ENCODE data around the gene IL22RA1. TPM values are rescaled to one million over a fixed set of nuclear protein-coding genes. Genes with fewer than 3 reads are reported as not detected.

Gene IL22RA1
- total RNA-seq, 2 donors from 2014 or later: 0.15 to 0.24 TPM

DNA sequence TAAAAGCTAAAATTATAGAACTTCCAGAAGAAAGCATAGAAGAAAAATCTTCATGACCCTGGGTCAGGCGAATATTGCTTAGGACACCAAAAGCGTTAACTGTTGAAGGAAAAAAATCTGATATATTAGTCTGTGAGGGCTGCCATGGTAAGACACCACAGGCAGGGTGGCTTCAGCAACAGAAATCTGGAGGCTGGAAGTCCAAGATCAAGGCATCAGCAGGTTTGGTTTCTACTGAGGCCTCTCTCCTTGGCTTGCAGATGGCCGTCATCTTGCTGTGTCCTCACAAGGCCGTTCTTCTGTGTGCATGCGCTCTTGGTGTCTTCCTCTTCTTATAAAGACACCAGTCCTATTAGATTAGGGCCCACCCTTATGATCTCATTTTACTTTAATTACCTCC, 29.7 kb upstream of the IL22RA1 start:
- no peaks in the 10 kb centered on the region for H3K27me3 ChIP-seq
- H3K27ac ChIP-seq: no peak overlapping the region
- TF ChIP-seq, protein P1, sequence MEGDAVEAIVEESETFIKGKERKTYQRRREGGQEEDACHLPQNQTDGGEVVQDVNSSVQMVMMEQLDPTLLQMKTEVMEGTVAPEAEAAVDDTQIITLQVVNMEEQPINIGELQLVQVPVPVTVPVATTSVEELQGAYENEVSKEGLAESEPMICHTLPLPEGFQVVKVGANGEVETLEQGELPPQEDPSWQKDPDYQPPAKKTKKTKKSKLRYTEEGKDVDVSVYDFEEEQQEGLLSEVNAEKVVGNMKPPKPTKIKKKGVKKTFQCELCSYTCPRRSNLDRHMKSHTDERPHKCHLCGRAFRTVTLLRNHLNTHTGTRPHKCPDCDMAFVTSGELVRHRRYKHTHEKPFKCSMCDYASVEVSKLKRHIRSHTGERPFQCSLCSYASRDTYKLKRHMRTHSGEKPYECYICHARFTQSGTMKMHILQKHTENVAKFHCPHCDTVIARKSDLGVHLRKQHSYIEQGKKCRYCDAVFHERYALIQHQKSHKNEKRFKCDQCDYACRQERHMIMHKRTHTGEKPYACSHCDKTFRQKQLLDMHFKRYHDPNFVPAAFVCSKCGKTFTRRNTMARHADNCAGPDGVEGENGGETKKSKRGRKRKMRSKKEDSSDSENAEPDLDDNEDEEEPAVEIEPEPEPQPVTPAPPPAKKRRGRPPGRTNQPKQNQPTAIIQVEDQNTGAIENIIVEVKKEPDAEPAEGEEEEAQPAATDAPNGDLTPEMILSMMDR (IDR thresholded peaks at IDR 0.05): no peak
- H3K36me3 ChIP-seq: no peaks in the 10 kb centered on the region
- no peaks in the 10 kb centered on the region for H3K9me3 ChIP-seq
- no peak overlapping the region for H3K4me3 ChIP-seq
- no peaks in the 10 kb centered on the region for H3K4me1 ChIP-seq
- no peak for DNase-seq (ENCODE audit: low spot score)

DNA sequence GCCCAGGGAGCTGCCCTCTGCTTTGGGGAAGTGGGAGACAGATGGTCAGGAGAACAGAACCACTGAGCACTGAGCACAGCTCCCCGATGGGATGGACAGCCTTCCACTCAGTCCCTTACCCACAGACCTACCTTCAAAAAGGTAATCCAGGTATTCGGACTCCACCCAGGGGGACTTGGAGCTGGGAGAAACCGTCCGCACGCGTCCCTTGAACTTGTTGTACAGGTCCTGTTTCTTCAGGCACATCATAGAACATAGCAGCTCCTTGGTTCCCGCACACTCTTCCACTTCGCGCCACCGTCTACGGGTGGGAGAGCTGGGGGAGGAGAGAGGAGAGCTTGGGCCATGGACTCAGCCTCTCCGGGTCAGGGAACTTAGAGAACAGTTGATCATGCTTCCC, 26.3 kb upstream of the IL22RA1 start:
- no peak overlapping the region for H3K4me3 ChIP-seq
- H3K27ac ChIP-seq: no peak overlapping the region
- H3K9me3 ChIP-seq: no peaks in the 10 kb centered on the region
- no peaks in the 10 kb centered on the region for H3K27me3 ChIP-seq
- H3K4me1 ChIP-seq: no peaks in the 10 kb centered on the region
- TF ChIP-seq, protein P1 (IDR thresholded peaks at IDR 0.05): no peak
- no peak for DNase-seq (ENCODE audit: low spot score)
- no peaks in the 10 kb centered on the region for H3K36me3 ChIP-seq

DNA sequence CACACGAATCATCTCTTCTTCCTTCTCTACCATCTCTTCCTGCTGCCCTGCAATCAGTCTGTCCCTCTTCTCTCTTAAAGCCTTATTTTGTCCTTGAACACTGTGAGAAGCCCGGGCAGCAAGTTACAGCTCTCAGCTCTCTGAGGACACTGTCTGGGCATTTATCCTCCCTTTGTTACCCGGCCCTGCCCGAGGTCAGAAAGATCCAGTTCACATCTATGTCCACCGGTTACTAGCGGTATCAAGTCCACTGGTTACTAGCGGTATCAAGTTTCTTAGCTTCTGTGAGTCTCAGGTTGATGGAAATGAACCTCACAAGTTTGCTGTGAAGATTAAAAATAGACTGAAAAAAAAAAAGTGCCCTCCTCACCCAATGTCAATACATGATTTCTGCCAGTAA, 25.3 kb upstream of the IL22RA1 start:
- no peak for DNase-seq (ENCODE audit: low spot score)
- H3K4me1 ChIP-seq: no peaks in the 10 kb centered on the region
- no peaks in the 10 kb centered on the region for H3K36me3 ChIP-seq
- H3K27me3 ChIP-seq: no peaks in the 10 kb centered on the region
- no peaks in the 10 kb centered on the region for H3K9me3 ChIP-seq
- TF ChIP-seq, protein P1 (IDR thresholded peaks at IDR 0.05): no peak
- H3K4me3 ChIP-seq: no peak overlapping the region
- no peak overlapping the region for H3K27ac ChIP-seq

DNA sequence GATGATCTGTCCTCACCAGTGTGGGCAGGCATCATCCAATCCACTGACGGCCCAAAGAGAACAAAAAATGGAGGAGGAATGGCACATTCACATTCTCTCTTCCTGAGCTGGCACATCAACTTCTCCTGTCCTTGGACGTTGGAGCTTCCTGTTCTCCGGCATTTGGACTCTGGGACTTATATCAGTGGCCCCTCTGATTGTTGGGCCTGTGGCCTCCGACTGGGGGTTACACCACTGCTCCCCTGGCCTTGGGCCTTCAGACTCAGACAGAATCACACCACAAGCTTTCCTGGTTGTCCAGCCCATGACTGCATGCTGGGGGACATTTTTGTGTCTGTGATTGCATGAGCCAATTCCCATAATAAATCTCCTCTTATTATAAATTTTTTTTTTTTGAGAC, 24.1 kb upstream of the IL22RA1 start:
- TF ChIP-seq, protein P1 (IDR thresholded peaks at IDR 0.05): no peak
- Histone ChIP-seq H3K4me3 (no peak overlapping the region), H3K27ac (no peak overlapping the region), H3K27me3 (no peaks in the 10 kb centered on the region), H3K36me3 (no peaks in the 10 kb centered on the region), H3K4me1 (no peaks in the 10 kb centered on the region), H3K9me3 (no peaks in the 10 kb centered on the region)
- no peak for DNase-seq (ENCODE audit: low spot score)

DNA sequence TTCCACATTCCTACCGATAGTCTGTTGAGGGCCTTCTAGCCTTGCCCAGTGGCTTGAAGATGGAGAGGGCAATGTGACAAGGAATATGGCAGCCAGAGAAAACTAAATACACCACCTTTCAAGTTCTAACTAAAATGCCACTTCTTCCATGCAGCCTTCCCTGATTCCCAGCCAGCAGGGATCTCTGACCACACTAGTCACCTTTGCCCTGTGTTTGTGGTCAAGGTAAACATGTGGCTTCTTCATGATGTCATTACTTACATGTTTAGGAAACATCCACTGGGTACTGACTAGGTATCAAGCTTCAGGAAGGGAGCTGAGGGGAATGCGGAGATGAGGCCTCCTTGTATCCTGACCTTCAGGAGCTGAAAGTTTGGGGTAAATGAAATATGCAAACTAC, 22.6 kb upstream of the IL22RA1 start:
- H3K36me3 ChIP-seq: no peaks in the 10 kb centered on the region
- no peak overlapping the region for H3K4me3 ChIP-seq
- H3K4me1 ChIP-seq: no peaks in the 10 kb centered on the region
- H3K9me3 ChIP-seq: no peaks in the 10 kb centered on the region
- H3K27me3 ChIP-seq: no peaks in the 10 kb centered on the region
- DNase-seq (ENCODE audit: low spot score): no peak
- no peak overlapping the region for H3K27ac ChIP-seq
- TF ChIP-seq, protein P1 (IDR thresholded peaks at IDR 0.05): no peak

DNA sequence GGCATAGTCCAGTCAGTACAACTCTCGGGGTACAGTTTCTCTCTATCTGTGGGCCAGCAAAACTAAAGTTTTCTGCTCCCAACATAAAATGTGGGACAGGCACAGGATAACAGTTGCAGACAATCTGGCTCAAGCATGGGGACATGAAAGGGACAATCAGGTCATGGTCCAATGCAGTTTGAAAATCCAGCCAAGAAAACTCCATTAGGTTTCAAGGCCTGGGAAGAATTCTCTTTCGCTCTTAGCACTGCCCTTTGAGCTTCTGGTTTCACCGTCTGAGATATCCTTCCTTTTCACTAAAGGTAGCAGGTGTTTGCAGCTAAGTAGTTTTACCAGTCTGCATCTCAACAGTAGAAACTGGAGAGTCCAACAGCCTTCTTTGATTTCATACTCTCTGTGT, 21.1 kb upstream of the IL22RA1 start:
- no peaks in the 10 kb centered on the region for H3K4me1 ChIP-seq
- TF ChIP-seq, protein P1 (IDR thresholded peaks at IDR 0.05): no peak
- no peak overlapping the region for H3K27ac ChIP-seq
- H3K27me3 ChIP-seq: no peaks in the 10 kb centered on the region
- no peak overlapping the region for H3K4me3 ChIP-seq
- H3K36me3 ChIP-seq: no peaks in the 10 kb centered on the region
- H3K9me3 ChIP-seq: no peaks in the 10 kb centered on the region
- DNase-seq (ENCODE audit: low spot score): no peak

All from right atrium auricular region (tissue), 2 donors.